Stimulated activated CD4-positive, alpha-beta T cell treated with anti-CD3 and anti-CD28 coated beads, Interleukin-1b, Interleukin-23, amount 100 ng/mL, for 24 hours (primary cell): ENCODE results near the gene CTSK.
"Not testable (repeated sequence)": the region's sequence is repeated elsewhere in the genome, so short reads cannot be mapped to it uniquely, and the experiment has no call there.

Experiments
- DNase-seq, 4 experiments: peaks; one replicate each; pipeline ENCODE4 v3.0.0-alpha.2; 2020; ENCODE audit warnings: low read depth in 4 of 4, low spot score in 1 of 4

Gene CTSK

GRCh38 chr1:150808121-150808520 is at the start of gene CTSK:
Gene CTSK (minus strand): TSS chr1:150808260. CDS start chr1:150806805, 1,455 bp downstream.
- DNase-seq, result no peak

- not testable (repeated sequence) for DNase-seq
These were observed 44.7 kb upstream of the CTSK start for GRCh38 chr1:150852734-150853133.

GRCh38 chr1:150850801-150851362 is 42.8 kb upstream of the CTSK start:
- not testable (repeated sequence) for DNase-seq

GRCh38 chr1:150846473-150847146 is 38.5 kb upstream of the CTSK start:
- no peak for DNase-seq

DNA sequence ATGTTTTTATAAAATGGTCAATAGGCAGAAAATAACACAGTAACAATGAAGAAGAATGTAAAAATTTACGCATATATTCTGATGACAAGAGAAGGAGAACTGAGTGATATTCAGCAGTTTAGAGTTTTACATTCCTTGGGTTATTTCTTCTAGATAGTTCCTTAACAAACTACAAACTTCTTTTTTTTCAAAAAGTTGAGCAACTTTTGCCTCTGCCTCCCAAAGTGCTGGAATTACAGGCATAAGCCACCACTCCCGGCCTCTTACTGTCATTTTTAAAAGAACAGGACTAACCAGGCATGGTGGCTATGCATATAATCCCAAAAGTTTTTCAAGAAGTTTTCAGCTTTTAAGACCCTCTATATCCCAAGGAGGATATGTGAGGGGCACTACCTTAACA is 35.4 kb upstream of the CTSK start:
- no peak for DNase-seq

DNA sequence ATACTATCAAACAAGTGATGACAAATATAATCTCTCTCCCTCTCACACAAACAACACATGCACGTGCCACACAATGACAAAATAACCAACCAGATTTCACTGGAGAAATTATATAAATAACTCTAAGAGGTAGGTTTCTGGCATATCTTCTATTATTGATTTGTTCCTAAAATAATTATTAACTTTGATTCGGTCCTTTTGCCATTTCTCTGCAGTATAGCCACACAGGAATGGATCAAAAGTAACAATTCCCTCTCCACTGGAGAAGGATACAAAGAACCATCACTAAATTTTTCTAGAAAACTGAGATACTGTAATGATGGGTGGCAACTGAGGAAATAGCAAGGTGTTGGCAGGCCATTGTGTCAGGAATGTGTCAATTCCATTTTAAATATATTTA is 34.9 kb upstream of the CTSK start:
- DNase-seq, result no peak

- no peak for DNase-seq
These were observed 34.3 kb upstream of the CTSK start for GRCh38 chr1:150842343-150842742.

- DNase-seq, result no peak
These were observed 33.6 kb upstream of the CTSK start for GRCh38 chr1:150841626-150842025.

GRCh38 chr1:150840850-150841249 is 32.8 kb upstream of the CTSK start:
- DNase-seq, result not testable (repeated sequence)

- DNase-seq, result no peak
These were observed 28.2 kb upstream of the CTSK start for GRCh38 chr1:150836129-150836773.

DNA sequence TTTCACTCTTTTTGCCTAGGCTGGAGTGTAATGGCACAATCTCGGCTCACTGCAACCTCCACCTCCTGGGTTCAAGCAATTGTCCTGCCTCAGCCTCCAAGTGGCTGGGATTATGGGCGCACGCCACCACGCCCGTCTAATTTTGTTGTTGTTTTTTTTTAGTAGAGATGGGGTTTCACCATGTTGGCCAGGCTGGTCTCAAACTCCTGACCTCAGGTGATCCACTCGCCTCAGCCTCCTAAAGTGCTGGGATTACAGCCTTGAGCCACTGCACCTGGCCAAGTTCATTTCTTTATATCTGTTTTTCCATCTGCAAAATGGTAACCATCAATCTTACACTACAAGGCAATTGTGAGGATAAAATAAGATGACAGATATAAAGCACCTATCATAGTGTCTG is 25.9 kb upstream of the CTSK start:
- not testable (repeated sequence) for DNase-seq

- DNase-seq, result no peak
These were observed 24.5 kb upstream of the CTSK start for GRCh38 chr1:150832597-150832996.

DNA sequence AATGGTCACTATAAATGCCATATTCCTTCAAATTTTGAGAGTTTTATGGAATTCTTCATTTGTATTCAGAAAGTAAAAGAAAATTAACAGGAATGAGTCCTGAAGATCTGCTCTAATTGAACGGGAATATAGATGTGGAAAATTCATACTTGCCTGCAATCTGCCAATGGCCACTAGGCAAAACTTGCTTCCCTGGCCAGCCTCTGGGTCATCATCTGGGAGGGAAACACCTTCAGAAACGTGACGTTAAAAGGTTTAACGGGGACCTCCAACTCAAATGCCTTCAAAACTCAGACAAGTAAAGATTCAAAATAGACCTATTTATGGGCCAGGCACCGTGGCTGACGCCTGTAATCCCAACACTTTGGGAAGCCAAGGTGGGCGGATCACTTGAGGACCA is 21.7 kb upstream of the CTSK start:
- no peak for DNase-seq

DNA sequence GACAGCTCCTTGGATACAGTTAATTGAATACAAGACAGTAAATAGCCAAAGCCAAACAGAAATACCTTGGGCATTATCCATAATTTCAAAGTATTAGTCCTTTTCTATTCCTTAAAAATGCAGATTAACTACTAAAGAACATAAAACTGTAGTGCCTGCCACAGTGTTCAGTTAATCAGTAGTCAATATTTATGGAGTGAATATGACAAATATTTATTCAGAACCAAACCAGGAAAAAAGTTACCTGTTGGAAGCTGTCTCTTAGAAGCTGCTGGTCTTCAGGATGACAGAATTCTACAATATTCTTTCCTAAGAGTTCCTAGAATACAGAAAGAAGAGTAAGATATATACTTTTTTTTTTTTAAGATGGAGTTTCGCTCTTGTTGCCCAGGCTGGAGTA is 18.2 kb upstream of the CTSK start:
- DNase-seq, result no peak

DNA sequence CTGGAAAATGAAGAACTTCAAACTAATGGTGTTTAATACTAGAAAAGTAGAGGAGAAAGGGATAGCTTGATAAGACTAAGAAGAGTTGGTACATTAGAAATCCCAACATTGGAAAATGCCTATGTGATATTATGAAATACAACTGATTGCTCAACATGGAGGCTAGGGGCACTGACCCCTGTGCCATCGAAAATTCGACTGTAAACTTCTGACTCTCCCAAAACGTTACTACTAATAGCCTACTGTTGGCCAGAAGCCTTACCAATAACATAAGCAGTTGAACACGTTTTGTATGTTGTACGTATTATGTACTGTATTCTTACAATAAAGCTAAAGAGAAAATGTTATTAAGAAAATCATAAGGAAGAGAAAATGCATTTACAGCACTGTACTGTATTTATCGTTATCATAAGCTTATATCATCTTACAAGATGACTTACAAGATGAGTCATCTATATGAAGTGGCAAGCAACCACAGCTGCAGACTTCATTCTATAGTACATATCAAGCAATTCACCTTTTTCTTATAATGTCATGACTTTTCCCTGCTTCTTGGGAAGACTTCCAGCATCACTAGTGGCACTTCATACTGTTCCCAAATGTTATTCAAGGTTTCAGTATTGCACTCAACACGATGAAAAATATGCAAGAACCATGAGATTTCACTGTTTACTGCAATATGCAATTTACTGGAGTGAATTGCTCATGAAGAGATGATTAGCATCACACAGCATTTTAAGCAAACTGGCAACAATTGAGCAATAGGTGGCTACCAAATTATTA is 12.9 kb upstream of the CTSK start:
- no peak for DNase-seq

DNA sequence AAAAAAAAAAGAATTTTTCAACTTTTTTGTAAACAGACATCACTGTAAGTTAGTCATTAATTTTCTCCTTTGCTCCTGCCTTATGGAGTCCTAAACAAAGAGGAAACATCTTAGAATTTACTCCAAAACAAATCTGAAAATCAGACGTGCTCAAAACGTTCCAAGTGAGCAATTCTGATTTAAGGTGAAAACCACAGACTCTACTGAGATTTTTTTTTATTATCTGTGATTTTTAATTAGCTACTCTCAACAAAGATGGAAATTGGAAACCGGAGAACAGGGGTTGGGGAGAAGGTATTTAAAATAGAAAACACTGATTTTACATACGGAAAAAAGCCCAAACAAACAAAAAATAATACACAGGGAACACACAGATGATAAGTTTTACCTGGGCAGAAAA is 7.8 kb upstream of the CTSK start:
- no peak for DNase-seq

DNA sequence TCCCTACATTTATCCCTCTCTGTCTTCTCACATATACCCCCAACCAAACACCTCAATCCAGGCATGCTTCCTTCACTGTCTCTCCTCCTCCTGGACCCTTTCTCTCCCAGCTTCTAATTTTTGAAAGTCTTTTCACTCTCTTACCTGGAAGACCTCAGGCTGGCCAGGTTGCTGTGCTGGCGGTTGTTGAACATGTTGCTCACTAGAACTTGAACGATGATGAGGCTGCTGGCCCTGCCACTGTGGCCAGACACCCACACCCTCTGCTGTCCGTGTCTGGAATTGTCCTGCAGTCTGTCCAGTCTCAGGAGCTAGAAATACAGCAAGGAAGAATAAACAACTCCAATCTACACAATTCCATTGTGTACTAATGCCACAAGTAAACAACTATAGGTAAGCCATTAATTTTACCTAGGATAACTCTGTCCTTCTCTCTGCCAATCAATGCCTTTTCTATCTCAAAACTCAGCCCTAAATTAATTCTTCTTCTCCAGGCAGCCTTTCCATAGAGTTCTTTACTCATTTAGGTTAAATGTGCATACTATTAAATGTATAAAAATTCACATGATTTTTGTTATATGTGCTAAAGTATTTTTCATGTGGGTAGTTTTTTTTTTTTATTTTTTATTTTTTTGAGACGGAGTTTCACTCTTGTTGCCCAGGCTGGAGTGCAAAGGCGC is 5.1 kb upstream of the CTSK start:
- no peak for DNase-seq

GRCh38 chr1:150810958-150811659 is 3.0 kb upstream of the CTSK start:
- no peak for DNase-seq

- no peak for DNase-seq
These were observed 1.6 kb upstream of the CTSK start for GRCh38 chr1:150809651-150810050.

- DNase-seq, result no peak
These were observed 786 bp upstream of the CTSK start for GRCh38 chr1:150808846-150809245.
